HUES64 (cell line): ENCODE data around the gene WDR90.

Source experiments
- H3K27ac ChIP-seq: 2 replicates; pipeline ENCODE4 v1.7.0; 2013; ENCODE audit warnings: low read depth, low read length, inconsistent platforms
- H3K27me3 ChIP-seq: 2 replicates; pipeline ENCODE4 v1.6.1; 2013; ENCODE audit warnings: mild to moderate bottlenecking, low read length; ENCODE audit not compliant: insufficient read depth
- H3K36me3 ChIP-seq: 2 replicates; pipeline ENCODE4 v1.6.1; 2013; ENCODE audit warnings: mild to moderate bottlenecking, low read length; ENCODE audit not compliant: insufficient read depth
- H3K4me1 ChIP-seq: 2 replicates; pipeline ENCODE4 v1.6.1; 2013; ENCODE audit warnings: mild to moderate bottlenecking, low read length, moderate library complexity; ENCODE audit not compliant: insufficient read depth
- H3K4me3 ChIP-seq: 2 replicates; pipeline ENCODE4 v1.5.1; 2013; ENCODE audit warnings: mild to moderate bottlenecking, low read length, moderate library complexity
- H3K9ac ChIP-seq: 2 replicates; pipeline ENCODE4 v1.6.1; 2013; ENCODE audit warnings: mild to moderate bottlenecking, low read depth, low read length
- H3K9me3 ChIP-seq: 2 replicates; pipeline ENCODE4 v1.6.1; 2013; ENCODE audit warnings: low read depth, low read length; ENCODE audit not compliant: insufficient read depth
- WGBS: fragments of 150-250, 120-280 bp; methylation state at CpG from one replicate; pipeline ENCODE4 v1.1.7; 2013; ENCODE audit warnings: missing lambda C conversion rate; 5-methylcytosine and 5-hydroxymethylcytosine counted together

Gene WDR90

DNA sequence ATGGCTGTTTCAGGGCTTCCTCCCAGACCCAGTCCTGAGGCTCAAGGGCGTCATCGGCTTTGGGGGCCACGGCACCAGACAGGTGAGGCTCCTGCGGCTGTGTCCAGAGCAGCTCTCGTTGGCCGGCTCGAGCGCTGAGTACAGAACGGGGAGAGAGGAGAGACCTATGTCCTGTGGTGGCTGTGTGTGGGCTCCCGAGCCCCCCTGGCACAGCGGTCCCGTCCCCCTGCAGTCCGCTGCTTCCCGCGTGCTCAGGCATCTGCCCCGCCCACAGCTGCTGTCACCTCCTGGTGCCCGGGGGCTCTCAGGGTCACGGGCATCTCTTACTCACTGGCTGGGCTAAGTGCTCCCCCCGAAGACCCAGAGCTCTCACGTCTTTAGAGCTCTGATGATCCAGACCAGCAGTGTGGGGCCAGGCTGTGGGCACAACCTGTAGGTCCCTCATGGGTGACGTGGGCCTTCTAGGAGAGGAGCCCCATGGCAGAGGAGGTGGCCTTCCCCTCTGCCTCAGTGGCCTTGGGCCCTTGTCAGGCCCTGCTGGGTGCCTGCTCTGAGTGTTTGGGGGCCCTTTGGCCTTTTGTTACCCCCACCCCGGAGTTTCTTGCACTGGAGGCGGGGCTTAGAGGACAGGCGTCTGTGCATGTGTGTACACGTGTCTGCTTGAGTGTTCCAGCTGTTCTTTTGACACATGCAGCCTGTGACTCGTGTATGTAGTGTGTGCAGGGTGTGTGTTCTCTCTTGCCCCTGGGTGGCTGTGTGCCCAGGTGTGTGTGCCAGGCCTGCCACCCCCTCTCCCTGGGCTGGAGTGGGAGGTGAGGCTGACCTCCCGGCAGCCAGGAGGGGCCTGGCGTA is 3.5 kb downstream of the WDR90 start:
- H3K36me3 ChIP-seq = peaks cover 23% of the 10 kb centered on the region; the same call in 1 of the 2 replicates

DNA sequence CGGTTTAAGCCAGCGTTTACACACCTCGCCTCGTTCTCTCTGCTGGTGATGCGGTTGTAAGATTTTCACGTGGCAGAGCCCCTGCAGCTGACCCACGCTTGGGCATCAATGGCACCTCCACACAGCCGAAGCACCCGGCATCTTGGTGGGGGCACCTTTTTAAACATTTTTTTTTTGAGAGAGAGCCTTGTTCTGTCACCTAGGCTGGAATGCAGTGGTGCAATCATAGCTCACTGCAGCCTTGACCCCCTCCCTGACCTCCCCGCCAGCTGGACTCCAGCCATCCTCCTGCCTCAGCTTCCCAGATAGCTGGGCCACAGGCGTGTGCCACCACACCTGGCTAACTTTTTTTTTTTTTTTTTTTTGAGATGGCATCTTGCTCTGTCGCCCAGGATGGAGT is 4.9 kb downstream of the WDR90 start:
- H3K27me3 ChIP-seq = no peaks in the 10 kb centered on the region
- H3K4me1 ChIP-seq = no peaks in the 10 kb centered on the region
- H3K4me3 ChIP-seq = no peak overlapping the region
- H3K36me3 ChIP-seq = peaks cover 26% of the 10 kb centered on the region
- H3K9ac ChIP-seq = no peak overlapping the region
- 96% methylated on average over 12 of the region's 12 CpGs for WGBS
- no peaks in the 10 kb centered on the region for H3K9me3 ChIP-seq
- no peak overlapping the region for H3K27ac ChIP-seq

More for the DNA sequence above, 3.5 kb downstream of the WDR90 start:
- H3K9ac ChIP-seq = no peak overlapping the region
- no peaks in the 10 kb centered on the region for H3K27me3 ChIP-seq
- no peak overlapping the region for H3K4me3 ChIP-seq
- no peaks in the 10 kb centered on the region for H3K9me3 ChIP-seq
- H3K4me1 ChIP-seq = no peaks in the 10 kb centered on the region
- no peak overlapping the region for H3K27ac ChIP-seq
- WGBS = 92% methylated on average over 28 of the region's 28 CpGs

DNA sequence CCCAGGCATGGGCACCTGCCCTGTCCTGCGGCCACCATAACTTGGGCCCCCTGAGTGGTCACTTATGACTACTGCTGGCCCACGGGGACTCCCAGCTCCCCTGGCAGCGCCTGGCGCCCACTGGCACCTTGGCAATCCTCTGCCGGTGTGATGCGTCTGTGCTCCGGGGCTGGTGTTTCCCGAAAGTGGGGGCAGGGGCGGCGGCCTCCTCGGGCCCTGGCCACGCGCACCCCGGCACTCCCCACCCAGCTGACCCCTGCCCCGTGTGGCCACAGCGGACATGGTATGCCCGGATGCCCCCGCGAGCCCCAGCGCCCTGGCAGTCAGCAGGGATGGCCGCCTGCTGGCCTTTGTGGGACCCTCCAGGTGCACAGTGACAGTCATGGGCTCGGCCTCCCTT is 8.3 kb downstream of the WDR90 start:
- no peak overlapping the region for H3K4me3 ChIP-seq
- no peak overlapping the region for H3K27ac ChIP-seq
- H3K9ac ChIP-seq = no peak overlapping the region
- no peaks in the 10 kb centered on the region for H3K9me3 ChIP-seq
- 95% methylated on average over 22 of the region's 22 CpGs for WGBS
- peaks cover 18% of the 10 kb centered on the region for H3K36me3 ChIP-seq
- no peaks in the 10 kb centered on the region for H3K27me3 ChIP-seq
- H3K4me1 ChIP-seq = 0 out of 2 replicates have a peak, but pooled peaks cover 3% of the 10 kb centered on the region

DNA sequence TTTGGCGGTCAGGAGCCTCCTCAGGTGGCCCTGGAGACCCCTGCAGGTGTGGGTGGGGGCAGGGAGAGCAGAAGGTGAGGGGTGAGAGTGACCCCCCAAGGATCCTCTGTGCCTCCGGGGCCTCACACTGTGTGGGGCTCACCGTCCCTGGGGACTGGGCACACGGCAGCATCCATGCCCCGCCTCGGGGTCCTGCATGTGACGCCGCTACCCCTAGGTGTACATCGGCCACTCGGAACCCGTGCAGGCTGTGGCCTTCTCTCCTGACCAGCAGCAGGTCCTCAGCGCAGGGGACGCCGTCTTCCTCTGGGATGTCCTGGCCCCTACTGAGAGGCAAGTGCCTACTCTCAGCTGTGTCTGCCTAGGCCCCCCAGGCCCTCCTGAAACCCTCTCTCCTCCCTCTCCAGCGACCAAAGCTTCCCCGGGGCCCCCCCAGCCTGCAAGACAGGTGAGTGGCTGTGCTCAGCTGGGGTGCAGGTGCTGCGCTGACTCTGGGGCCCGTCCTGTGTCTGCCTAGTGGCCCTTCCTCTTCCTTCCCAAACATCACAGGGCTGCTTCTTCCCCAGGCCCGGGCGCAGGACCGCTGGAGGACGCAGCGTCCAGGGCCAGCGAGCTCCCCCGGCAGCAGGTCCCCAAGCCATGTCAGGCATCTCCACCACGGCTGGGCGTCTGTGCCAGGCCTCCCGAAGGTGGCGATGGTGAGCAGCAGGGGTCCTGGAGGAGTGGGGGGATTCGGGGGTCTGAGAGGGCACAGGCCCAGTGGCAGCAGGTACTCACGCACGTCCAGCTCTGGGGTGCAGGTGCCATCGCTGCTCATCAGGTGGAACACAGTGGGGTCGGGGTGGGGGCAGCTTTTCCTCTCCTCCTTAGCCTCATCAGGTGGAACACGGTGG is 9.8 kb downstream of the WDR90 start:
- H3K4me1 ChIP-seq = 0 out of 2 replicates have a peak, but pooled peaks cover 3% of the 10 kb centered on the region
- H3K36me3 ChIP-seq = peaks cover 7% of the 10 kb centered on the region
- no peak overlapping the region for H3K4me3 ChIP-seq
- H3K9ac ChIP-seq = no peak overlapping the region
- no peak overlapping the region for H3K27ac ChIP-seq
- no peaks in the 10 kb centered on the region for H3K9me3 ChIP-seq
- no peaks in the 10 kb centered on the region for H3K27me3 ChIP-seq
- 94% methylated on average over 35 of the region's 35 CpGs for WGBS

DNA sequence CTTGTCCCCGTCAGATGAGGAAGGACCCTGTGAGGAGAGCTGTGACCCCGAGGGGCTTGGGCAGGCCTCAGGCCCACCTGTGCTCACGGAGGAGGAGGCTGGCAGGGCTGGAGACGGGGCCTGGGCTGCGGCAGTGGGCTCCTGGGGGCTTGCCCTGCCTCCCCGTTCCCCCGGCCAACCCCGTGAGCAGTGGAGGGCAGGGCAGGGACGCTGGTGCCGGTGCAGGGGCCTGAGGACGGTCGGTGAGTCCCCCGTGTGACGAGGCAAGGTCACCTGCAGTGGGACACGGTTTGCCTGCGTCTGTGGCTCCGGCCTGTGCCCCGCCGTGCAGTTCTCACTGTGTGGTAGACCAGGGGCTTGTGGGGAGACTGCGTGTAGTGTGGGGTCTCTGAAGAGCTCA is 10.5 kb downstream of the WDR90 start:
- H3K27ac ChIP-seq = no peak overlapping the region

DNA sequence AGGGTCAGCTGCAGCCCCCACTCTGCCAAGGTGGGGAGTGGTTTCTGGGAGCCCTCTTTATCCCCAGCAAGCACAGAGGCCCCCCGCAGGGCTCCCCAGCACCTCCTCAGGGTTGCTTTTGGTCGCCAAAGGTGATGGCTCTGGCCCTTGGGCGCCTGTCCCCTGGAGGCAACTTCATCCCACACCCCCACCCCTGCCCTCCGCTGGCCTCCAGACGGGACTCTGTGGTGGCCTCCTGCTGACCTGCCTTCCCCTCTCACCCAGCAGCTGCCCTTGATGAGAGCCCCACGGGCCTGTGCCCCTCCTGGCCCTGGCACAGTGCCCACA is 10.9 kb downstream of the WDR90 start:
- no peak overlapping the region for H3K4me3 ChIP-seq
- H3K27ac ChIP-seq = 0 out of 2 replicates have a peak overlapping the region, but pooled peaks have one; percentile 25
- no peak overlapping the region for H3K9ac ChIP-seq
- no peaks in the 10 kb centered on the region for H3K27me3 ChIP-seq
- peaks cover 7% of the 10 kb centered on the region for H3K36me3 ChIP-seq
- 88% methylated on average over 6 of the region's 6 CpGs for WGBS
- no peaks in the 10 kb centered on the region for H3K9me3 ChIP-seq
- H3K4me1 ChIP-seq = 0 out of 2 replicates have a peak, but pooled peaks cover 3% of the 10 kb centered on the region

More for the DNA sequence above, 10.5 kb downstream of the WDR90 start:
- no peaks in the 10 kb centered on the region for H3K27me3 ChIP-seq
- peaks cover 7% of the 10 kb centered on the region for H3K36me3 ChIP-seq
- no peaks in the 10 kb centered on the region for H3K9me3 ChIP-seq
- H3K9ac ChIP-seq = no peak overlapping the region
- H3K4me1 ChIP-seq = 0 out of 2 replicates have a peak, but pooled peaks cover 3% of the 10 kb centered on the region
- no peak overlapping the region for H3K4me3 ChIP-seq
- WGBS = 91% methylated on average over 20 of the region's 20 CpGs

DNA sequence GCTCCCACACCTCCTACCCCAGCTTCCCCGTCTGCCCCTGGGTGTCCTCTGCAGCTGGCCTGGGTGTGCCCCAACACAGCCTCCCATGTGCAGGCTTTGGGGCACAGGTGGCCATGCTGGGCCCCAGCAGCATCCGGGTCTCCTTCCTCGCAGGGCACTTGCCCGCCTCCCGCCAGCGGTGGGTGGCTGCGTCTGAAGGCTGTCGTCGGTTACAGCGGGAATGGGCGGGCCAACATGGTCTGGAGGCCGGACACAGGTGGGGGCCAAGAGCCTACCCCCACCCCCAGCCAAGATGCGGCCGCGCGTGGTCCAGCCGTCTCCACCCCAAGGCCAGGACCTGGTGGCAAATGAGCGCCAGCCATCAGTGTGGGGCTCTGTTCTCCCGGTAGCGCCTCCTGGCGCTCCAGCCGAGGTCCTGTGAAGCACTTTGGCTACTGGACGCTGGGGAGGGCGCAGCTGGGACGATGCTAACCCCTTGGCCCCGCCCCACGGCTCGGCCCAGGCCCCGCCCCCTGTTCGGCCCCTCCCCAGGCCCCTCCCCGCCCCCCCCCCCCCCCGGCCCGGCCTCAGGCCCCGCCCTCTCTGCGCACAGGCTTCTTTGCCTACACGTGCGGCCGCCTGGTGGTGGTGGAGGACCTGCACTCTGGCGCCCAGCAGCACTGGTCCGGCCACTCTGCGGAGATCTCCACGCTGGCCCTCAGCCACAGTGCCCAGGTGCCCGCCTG is 11.5 kb downstream of the WDR90 start:
- H3K4me3 ChIP-seq = no peak overlapping the region
- H3K27ac ChIP-seq = 0 out of 2 replicates have a peak overlapping the region, but pooled peaks have one; percentile 25
- peak overlapping the region; percentile 38; the same call in 1 of the 2 replicates for H3K9ac ChIP-seq
- 28% methylated on average over 32 of the region's 43 CpGs for WGBS
- H3K4me1 ChIP-seq = 0 out of 2 replicates have a peak, but pooled peaks cover 3% of the 10 kb centered on the region
- H3K36me3 ChIP-seq = peaks cover 6% of the 10 kb centered on the region
- H3K27me3 ChIP-seq = no peaks in the 10 kb centered on the region
- H3K9me3 ChIP-seq = no peaks in the 10 kb centered on the region

DNA sequence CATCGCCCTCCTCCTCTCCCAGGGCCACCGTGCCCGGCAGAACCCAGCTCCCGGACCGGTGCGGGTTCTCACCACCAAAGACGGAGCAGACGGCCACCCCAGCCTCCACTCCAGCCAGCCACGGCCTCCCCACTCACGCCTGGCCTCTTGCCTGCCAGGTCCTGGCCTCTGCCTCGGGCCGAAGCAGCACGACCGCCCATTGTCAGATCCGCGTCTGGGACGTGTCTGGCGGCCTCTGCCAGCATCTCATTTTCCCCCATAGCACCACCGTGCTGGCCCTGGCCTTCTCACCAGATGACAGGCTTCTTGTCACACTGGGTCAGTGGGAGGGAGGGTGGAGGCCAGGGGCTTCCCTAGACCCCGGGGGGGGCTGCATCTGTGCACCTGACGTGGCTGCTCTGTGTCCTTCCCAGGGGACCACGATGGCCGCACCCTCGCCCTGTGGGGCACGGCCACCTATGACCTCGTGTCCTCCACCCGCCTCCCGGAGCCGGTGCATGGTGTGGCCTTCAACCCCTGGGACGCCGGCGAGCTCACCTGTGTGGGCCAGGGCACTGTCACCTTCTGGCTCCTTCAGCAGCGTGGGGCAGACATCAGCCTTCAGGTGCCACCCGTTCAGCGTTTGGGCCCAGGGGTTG is 12.1 kb downstream of the WDR90 start:
- Histone ChIP-seq H3K9ac (peak overlapping the region; percentile 38; the same call in 1 of the 2 replicates), H3K4me1 (0 out of 2 replicates have a peak, but pooled peaks cover 3% of the 10 kb centered on the region), H3K27ac (no peak overlapping the region), H3K27me3 (no peaks in the 10 kb centered on the region), H3K4me3 (no peak overlapping the region), H3K9me3 (no peaks in the 10 kb centered on the region), H3K36me3 (peaks cover 3% of the 10 kb centered on the region)
- 81% methylated on average over 35 of the region's 35 CpGs for WGBS

DNA sequence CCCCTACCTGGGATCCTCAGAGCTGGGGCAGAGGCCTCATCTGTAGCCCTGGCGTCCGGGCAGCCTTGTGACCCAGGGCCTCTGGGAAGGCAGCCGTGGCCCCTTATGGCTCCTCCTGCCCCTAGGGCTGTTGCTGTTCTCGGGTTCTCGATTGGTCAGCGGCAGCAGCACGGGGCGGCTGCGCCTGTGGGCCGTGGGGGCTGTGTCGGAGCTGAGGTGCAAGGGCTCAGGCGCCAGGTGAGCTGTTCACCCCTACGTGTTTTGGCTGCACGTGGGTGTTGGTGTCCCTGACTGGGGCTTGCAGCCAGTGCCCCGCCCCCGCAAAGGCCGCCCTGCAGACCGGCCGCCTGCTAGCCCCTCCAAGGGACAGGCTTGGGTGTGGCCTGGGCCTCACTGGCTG is 12.9 kb downstream of the WDR90 start:
- Histone ChIP-seq H3K4me3 (no peak overlapping the region), H3K9ac (no peak overlapping the region), H3K36me3 (peaks cover 3% of the 10 kb centered on the region), H3K9me3 (no peaks in the 10 kb centered on the region), H3K4me1 (0 out of 2 replicates have a peak, but pooled peaks cover 3% of the 10 kb centered on the region), H3K27ac (no peak overlapping the region), H3K27me3 (no peaks in the 10 kb centered on the region)
- 94% methylated on average over 19 of the region's 19 CpGs for WGBS

DNA sequence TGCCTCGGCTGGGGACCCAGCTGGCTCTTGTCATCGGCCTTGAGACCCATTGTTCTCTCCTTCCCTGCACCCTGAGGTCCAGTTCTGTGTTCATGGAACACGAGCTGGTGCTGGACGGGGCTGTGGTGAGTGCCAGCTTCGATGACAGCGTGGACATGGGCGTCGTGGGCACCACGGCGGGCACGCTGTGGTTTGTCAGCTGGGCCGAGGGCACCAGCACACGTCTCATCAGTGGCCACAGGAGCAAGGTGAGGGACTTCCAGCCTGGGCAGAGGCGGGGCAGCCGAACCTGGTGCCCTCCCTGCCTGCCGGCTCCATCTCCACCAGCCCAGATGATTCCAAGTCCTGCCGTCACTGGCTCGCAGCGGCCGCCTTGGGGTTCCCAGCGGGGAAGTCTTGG is 13.4 kb downstream of the WDR90 start:
- Histone ChIP-seq H3K9ac (no peak overlapping the region), H3K9me3 (no peaks in the 10 kb centered on the region), H3K27me3 (no peaks in the 10 kb centered on the region), H3K4me3 (no peak overlapping the region), H3K36me3 (peaks cover 3% of the 10 kb centered on the region), H3K27ac (no peak overlapping the region), H3K4me1 (0 out of 2 replicates have a peak, but pooled peaks cover 3% of the 10 kb centered on the region)
- WGBS = 94% methylated on average over 21 of the region's 21 CpGs
